Measurements from ENCODE around the gene CCDC91. TPM values are rescaled to one million over a fixed set of nuclear protein-coding genes. Genes with fewer than 3 reads are reported as not detected.

CCDC91 gene
- total and polyA plus RNA-seq, 4 donors = 13.4 to 41.3 (median 23.3) TPM

DNA sequence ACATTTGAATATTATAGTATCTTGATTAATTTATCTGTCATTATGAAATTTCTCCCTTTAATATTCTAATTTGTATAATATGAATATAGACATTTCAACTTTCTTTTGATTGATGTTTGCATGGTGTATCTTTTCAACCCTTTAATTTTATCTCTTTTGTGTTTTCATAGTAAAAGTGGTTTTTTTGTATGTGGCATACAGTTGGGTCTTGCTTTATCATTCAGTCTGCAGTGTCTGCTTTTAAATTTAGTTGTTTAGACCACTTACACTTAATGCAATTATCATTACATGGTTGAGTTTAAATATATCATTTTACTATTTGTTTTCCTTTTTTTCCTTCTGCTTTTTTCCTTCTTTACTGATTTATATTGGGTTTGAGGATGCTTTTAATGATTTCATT is 29.6 kb downstream of the CCDC91 start:
- Histone ChIP-seq H3K27me3 (ENCODE audit: control insufficient read depth in 3 of 3, insufficient read depth in 3 of 3, low read length in 2 of 3) (no peaks in the 10 kb centered on the region), H3K36me3 (ENCODE audit: control insufficient read depth in 4 of 4, insufficient read depth in 4 of 4, low read length in 4 of 4) (no peaks in the 10 kb centered on the region), H3K9ac (ENCODE audit: insufficient read depth in 1 of 2, low read length in 2 of 2) (no peak overlapping the region), H3K4me1 (ENCODE audit: control insufficient read depth in 5 of 5, insufficient read depth in 5 of 5, low read length in 5 of 5) (peaks cover 0 to 4% (median 0%) of the 10 kb centered on the region in 5 donors), H3K27ac (ENCODE audit: low read depth in 1 of 2, low read length in 1 of 2) (no peak overlapping the region), H3K4me3 (no peak overlapping the region), H3K9me3 (ENCODE audit: control insufficient read depth in 4 of 4, insufficient read depth in 3 of 4, low read length in 3 of 4) (peaks cover 0 to 3% (median 0%) of the 10 kb centered on the region in 4 donors)
- ATAC-seq (ENCODE audit: insufficient read depth, low FRiP score) (no peak), DNase-seq (no peak)
- TF ChIP-seq, protein P1, sequence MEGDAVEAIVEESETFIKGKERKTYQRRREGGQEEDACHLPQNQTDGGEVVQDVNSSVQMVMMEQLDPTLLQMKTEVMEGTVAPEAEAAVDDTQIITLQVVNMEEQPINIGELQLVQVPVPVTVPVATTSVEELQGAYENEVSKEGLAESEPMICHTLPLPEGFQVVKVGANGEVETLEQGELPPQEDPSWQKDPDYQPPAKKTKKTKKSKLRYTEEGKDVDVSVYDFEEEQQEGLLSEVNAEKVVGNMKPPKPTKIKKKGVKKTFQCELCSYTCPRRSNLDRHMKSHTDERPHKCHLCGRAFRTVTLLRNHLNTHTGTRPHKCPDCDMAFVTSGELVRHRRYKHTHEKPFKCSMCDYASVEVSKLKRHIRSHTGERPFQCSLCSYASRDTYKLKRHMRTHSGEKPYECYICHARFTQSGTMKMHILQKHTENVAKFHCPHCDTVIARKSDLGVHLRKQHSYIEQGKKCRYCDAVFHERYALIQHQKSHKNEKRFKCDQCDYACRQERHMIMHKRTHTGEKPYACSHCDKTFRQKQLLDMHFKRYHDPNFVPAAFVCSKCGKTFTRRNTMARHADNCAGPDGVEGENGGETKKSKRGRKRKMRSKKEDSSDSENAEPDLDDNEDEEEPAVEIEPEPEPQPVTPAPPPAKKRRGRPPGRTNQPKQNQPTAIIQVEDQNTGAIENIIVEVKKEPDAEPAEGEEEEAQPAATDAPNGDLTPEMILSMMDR (IDR thresholded peaks at IDR 0.05; ENCODE audit: control extremely low read depth, extremely low read depth) = no peak

DNA sequence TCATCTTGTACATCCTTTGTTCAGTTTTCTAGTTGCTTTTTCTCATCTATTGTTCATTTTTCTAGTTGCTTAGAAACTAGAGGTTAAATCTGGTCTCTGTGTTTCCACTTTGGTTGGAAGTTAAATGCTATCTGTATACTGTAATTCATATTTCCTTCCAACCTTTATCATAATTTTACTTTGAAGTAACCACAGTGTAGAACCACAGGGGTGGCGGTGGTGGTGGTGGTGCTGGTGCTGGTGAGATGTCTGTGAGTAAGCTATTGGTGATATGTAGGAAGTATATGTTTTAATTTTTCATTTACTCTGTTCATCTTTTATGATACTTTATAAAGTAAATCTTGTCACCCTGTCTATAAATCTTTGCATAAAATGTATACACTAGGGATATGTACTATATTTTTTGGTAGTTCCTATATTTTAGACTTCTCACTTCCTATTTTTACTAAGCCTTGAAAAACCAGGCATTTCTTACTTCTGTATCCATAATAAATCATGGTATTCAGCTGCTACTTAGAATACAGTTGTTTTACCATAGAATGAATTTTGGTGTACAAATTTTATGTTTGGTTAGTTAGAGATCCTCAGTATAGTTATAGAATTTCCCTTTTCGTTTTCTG is 31.9 kb downstream of the CCDC91 start:
- peak; percentile 11 for ATAC-seq (ENCODE audit: insufficient read depth, low FRiP score)
- Histone ChIP-seq H3K4me1 (ENCODE audit: control insufficient read depth in 5 of 5, insufficient read depth in 5 of 5, low read length in 5 of 5) (peaks cover 0 to 4% (median 0%) of the 10 kb centered on the region in 5 donors), H3K36me3 (ENCODE audit: control insufficient read depth in 4 of 4, insufficient read depth in 4 of 4, low read length in 4 of 4) (no peaks in the 10 kb centered on the region), H3K9ac (ENCODE audit: insufficient read depth in 1 of 2, low read length in 2 of 2) (no peak overlapping the region), H3K27ac (ENCODE audit: low read depth in 1 of 2, low read length in 1 of 2) (no peak overlapping the region), H3K9me3 (ENCODE audit: control insufficient read depth in 4 of 4, insufficient read depth in 3 of 4, low read length in 3 of 4) (peaks cover 0 to 3% (median 0%) of the 10 kb centered on the region in 4 donors), H3K27me3 (ENCODE audit: control insufficient read depth in 3 of 3, insufficient read depth in 3 of 3, low read length in 2 of 3) (no peaks in the 10 kb centered on the region), H3K4me3 (no peak overlapping the region)
- no peak for DNase-seq
- 86 to 89% methylated on average over 2 of the region's 2 CpGs for WGBS, 2 donors
- TF ChIP-seq, protein P1 (IDR thresholded peaks at IDR 0.05; ENCODE audit: control extremely low read depth, extremely low read depth) = no peak

DNA sequence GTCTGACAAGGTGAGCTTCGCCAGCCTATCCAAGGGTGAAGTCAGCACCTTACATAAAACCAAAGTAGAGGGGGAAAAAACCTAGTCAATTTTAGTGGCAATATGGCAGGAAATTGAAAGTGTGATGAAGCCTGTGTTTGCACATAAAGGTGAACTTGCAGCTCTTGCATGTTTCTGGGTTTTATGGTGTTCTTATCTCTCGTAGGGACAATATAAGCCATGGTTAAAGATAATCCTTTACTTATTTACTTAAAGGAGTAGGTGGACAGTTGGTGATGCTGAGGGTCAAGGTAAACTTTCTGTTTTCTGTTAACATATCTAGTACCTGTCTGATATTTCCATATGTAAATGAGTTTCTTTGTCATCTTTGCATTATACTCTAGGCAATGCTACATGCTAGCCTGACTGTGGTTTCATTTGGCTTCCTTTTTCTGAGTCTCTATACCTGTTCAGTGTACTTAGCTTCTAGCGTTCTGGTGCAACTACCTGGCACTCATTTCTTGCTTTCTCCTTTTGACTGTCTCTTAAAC is 32.8 kb downstream of the CCDC91 start:
- DNase-seq = no peak
- no peak for ATAC-seq (ENCODE audit: insufficient read depth, low FRiP score)
- H3K27me3 ChIP-seq (ENCODE audit: control insufficient read depth in 3 of 3, insufficient read depth in 3 of 3, low read length in 2 of 3) = no peaks in the 10 kb centered on the region
- no peak overlapping the region for H3K4me3 ChIP-seq
- H3K9me3 ChIP-seq (ENCODE audit: control insufficient read depth in 4 of 4, insufficient read depth in 3 of 4, low read length in 3 of 4) = peaks cover 0 to 3% (median 0%) of the 10 kb centered on the region in 4 donors
- no peak overlapping the region for H3K9ac ChIP-seq (ENCODE audit: insufficient read depth in 1 of 2, low read length in 2 of 2)
- no peak overlapping the region for H3K27ac ChIP-seq (ENCODE audit: low read depth in 1 of 2, low read length in 1 of 2)
- H3K36me3 ChIP-seq (ENCODE audit: control insufficient read depth in 4 of 4, insufficient read depth in 4 of 4, low read length in 4 of 4) = no peaks in the 10 kb centered on the region
- 88 to 89% methylated on average over 3 of the region's 3 CpGs for WGBS, 2 donors
- peaks cover 0 to 4% (median 0%) of the 10 kb centered on the region in 5 donors for H3K4me1 ChIP-seq (ENCODE audit: control insufficient read depth in 5 of 5, insufficient read depth in 5 of 5, low read length in 5 of 5)
- TF ChIP-seq, protein P1 (IDR thresholded peaks at IDR 0.05; ENCODE audit: control extremely low read depth, extremely low read depth) = no peak
